MCF 10A (cell line): ENCODE data around the gene DENND2D. TPM values are rescaled to one million over a fixed set of nuclear protein-coding genes. Genes with fewer than 3 reads are reported as not detected.

Experiments used
- Bru-seq: library from RNA; stranded (reverse); fragments of 400-500 nt; gene quantifications from one replicate; lab custom pipeline; 2021; lab: Mats Ljungman, UMichigan
- BruChase-seq, 2 experiments: library from RNA; stranded (reverse); fragments of 400-500 nt; gene quantifications; one replicate each; lab custom pipeline; 2021; lab: Mats Ljungman, UMichigan
- BruUV-seq: library from RNA; stranded (reverse); fragments of 400-500 nt; replicated peaks from 2 replicates; lab custom pipeline; 2021; lab: Mats Ljungman, UMichigan
- CTCF ChIA-PET: fragments of 300-600 bp; sonication (Branson Sonifier 250); formaldehyde crosslinking; extraction: SDS; loops from one replicate; lab custom pipeline; 2021; ENCODE audit warnings: antibody characterized with exemption, inconsistent platforms; lab: Yijun Ruan, JAX
- POLR2A ChIA-PET: fragments of 300-600, 350-650 bp; sonication (Branson Sonifier 250); formaldehyde crosslinking; extraction: SDS; loops from one replicate; lab custom pipeline; 2020; ENCODE audit warnings: antibody characterized with exemption, inconsistent platforms; lab: Yijun Ruan, JAX
- DNase-seq: peaks from one replicate; pipeline ENCODE4 v3.0.0-alpha.2; 2018; ENCODE audit not compliant: unreplicated experiment
- H3K27ac Mint-ChIP-seq: one replicate; pipeline ENCODE4 v1.8.0; 2022; ENCODE audit warnings: mild to moderate bottlenecking, low read depth, mixed read lengths; ENCODE audit not compliant: unreplicated experiment
- H3K27me3 Mint-ChIP-seq: one replicate; pipeline ENCODE4 v1.8.0; 2022; ENCODE audit warnings: mixed read lengths; ENCODE audit not compliant: insufficient read depth, unreplicated experiment
- H3K36me3 Mint-ChIP-seq: one replicate; pipeline ENCODE4 v1.8.0; 2022; ENCODE audit warnings: mild to moderate bottlenecking, moderate library complexity, mixed read lengths; ENCODE audit not compliant: insufficient read depth, unreplicated experiment
- H3K4me1 Mint-ChIP-seq: one replicate; pipeline ENCODE4 v1.8.0; 2022; ENCODE audit warnings: mixed read lengths; ENCODE audit not compliant: insufficient read depth, unreplicated experiment
- H3K4me3 Mint-ChIP-seq: one replicate; pipeline ENCODE4 v1.8.0; 2022; ENCODE audit warnings: mild to moderate bottlenecking, moderate library complexity, mixed read lengths; ENCODE audit not compliant: unreplicated experiment
- H3K9me3 Mint-ChIP-seq: one replicate; pipeline ENCODE4 v1.8.0; 2022; ENCODE audit warnings: mixed read lengths; ENCODE audit not compliant: unreplicated experiment
- intact Hi-C: fragments of 100-400 bp; cut with micrococcal nuclease; formaldehyde crosslinking; loops from 2 replicates; pipeline ENCODE4 v1.14.1; 2022
- long read RNA-seq: library from polyadenylated mRNA; stranded (forward); transcript quantifications from one replicate; pipeline ENCODE4 v2.0.0, GENCODE V29; 2022
- total RNA-seq: library from RNA; stranded (reverse); gene quantifications from 2 replicates; pipeline ENCODE4 v1.2.3, GENCODE V29; 2022
- TF ChIP-seq, protein P1 (sequence below): fragments of 200-600 bp; IDR thresholded peaks from one replicate; pipeline ENCODE4 v1.8.0; 2022; ENCODE audit warnings: antibody characterized with exemption, mild to moderate bottlenecking; ENCODE audit not compliant: unreplicated experiment

The DENND2D gene
- total RNA-seq (3.9 and 6.0 TPM in 2 replicates), Bru-seq, nascent RNA (percentile 41 among the genes with signal in this experiment), BruChase-seq, experiment 1, labeled RNA remaining after a 6-hour chase (percentile 33 among the genes with signal in this experiment), BruChase-seq, experiment 2, labeled RNA remaining after a 2-hour chase (percentile 40 among the genes with signal in this experiment)
- long read RNA-seq, transcript DENND2D-202 (12 exons, 1,894 nt): major isoform, 6 of 13 reads
- long read RNA-seq, partial matches to known transcripts: 0 of 13 reads
- long read RNA-seq, other reads (novel, unspliced or antisense): 7 of 13 reads

GRCh38 chr1:111199881-111200801, at the start of gene DENND2D:
DENND2D (minus strand) TSS chr1:111200646; CDS start chr1:111200459, 187 bp downstream.
- Mint-ChIP-seq H3K9me3 (no peaks in the 10 kb centered on the region), H3K4me1 (peaks cover 14% of the 10 kb centered on the region), H3K4me3 (no peak within 1 kb of the TSS), H3K27ac (no peak within 1 kb of the TSS), H3K27me3 (no peaks in the 10 kb centered on the region), H3K36me3 (peaks cover 6% of the 10 kb centered on the region)
- BruUV-seq: no TSS peak
- intact Hi-C loops: no loop called here
- POLR2A ChIA-PET: interaction anchor here (0.5 kb wide), 1 partner anchor 42 kb away, joined by 3 read pairs; no protein-coding TSS in a partner anchor
- CTCF ChIA-PET: interaction anchor here (0.7 to 1.6 kb wide), 3 partner anchors 14 to 308 kb away, joined by 3 to 6 read pairs (median 4); no protein-coding TSS in a partner anchor
- DNase-seq: peak; percentile 55
- TF ChIP-seq, protein P1, sequence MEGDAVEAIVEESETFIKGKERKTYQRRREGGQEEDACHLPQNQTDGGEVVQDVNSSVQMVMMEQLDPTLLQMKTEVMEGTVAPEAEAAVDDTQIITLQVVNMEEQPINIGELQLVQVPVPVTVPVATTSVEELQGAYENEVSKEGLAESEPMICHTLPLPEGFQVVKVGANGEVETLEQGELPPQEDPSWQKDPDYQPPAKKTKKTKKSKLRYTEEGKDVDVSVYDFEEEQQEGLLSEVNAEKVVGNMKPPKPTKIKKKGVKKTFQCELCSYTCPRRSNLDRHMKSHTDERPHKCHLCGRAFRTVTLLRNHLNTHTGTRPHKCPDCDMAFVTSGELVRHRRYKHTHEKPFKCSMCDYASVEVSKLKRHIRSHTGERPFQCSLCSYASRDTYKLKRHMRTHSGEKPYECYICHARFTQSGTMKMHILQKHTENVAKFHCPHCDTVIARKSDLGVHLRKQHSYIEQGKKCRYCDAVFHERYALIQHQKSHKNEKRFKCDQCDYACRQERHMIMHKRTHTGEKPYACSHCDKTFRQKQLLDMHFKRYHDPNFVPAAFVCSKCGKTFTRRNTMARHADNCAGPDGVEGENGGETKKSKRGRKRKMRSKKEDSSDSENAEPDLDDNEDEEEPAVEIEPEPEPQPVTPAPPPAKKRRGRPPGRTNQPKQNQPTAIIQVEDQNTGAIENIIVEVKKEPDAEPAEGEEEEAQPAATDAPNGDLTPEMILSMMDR: no peak

- no TSS peak for BruUV-seq
- intact Hi-C loops: no loop called here
- no peak for DNase-seq
- POLR2A ChIA-PET: no interaction called here
- no peak overlapping the region for H3K27ac Mint-ChIP-seq
- H3K27me3 Mint-ChIP-seq: peaks cover 9% of the 10 kb centered on the region
- no peaks in the 10 kb centered on the region for H3K4me1 Mint-ChIP-seq
- H3K9me3 Mint-ChIP-seq: no peaks in the 10 kb centered on the region
- TF ChIP-seq, protein P1: no peak
- no peaks in the 10 kb centered on the region for H3K36me3 Mint-ChIP-seq
- H3K4me3 Mint-ChIP-seq: no peak overlapping the region
- CTCF ChIA-PET: interaction anchor here (0.5 to 2.0 kb wide), 3 partner anchors 8 to 150 kb away, joined by 3 to 8 read pairs (median 5); no protein-coding TSS in a partner anchor
Measured at GRCh38 chr1:111249960-111250359, 49.5 kb upstream of the DENND2D start.

DNA sequence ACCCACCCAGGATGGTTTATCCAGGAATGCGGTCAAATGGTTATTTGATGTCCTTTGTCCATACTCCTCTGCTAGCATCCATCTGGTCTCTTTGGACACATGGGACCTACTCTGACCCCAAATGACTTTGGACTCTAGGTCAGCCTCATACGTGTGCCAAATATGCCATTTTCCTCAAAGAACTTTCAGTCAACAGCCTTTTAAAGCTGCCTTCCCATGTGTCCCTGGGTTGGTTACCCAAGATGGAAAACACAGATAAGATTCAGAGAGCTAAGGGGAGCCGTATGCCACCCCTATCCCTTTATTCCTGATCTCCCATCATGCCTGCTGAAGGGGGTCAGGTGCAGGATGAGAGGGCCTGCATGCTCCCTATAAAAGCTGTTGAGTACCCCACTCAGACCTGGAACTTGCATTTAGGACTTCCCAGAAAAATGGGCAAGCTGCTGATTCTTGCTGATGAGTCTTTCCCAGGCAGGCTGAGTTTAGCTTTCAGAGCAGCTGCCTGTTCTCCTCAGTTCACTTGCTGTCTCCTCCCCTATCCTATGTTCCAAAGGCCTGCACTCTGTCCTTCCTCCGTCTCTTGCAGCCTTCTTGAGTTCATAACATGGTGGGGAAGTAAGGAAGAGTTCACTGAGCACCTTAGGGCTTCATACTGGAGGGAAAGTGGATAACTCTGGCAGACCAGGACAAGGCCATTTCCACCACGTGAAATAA, 46.8 kb upstream of the DENND2D start:
- ChIA-PET CTCF (no interaction called here), POLR2A (no interaction called here)
- intact Hi-C loops: no loop called here
- no peaks in the 10 kb centered on the region for H3K4me1 Mint-ChIP-seq
- BruUV-seq: no TSS peak
- no peaks in the 10 kb centered on the region for H3K27me3 Mint-ChIP-seq
- H3K27ac Mint-ChIP-seq: no peak overlapping the region
- H3K9me3 Mint-ChIP-seq: no peaks in the 10 kb centered on the region
- no peak for DNase-seq
- peaks cover 6% of the 10 kb centered on the region for H3K36me3 Mint-ChIP-seq
- H3K4me3 Mint-ChIP-seq: no peak overlapping the region
- TF ChIP-seq, protein P1: no peak
